Uterus (tissue), 4 donors: ENCODE measurements around the gene SMAD1. TPM values are rescaled to one million over a fixed set of nuclear protein-coding genes. Genes with fewer than 3 reads are reported as not detected.

Source experiments
- DNase-seq, 2 donors: peaks; one replicate each; pipeline ENCODE4 v3.0.0-alpha.2; 2019 to 2020
- H3K27ac ChIP-seq, 2 donors: fragments of 200-600 bp; sonication (generic); 1 replicate in 1 of 2; 2 replicates in 1 of 2; pipeline ENCODE4 v1.5.1; 2016 to 2018
- H3K27me3 ChIP-seq, 2 donors: fragments of 200-600 bp; sonication (generic); one replicate each; pipeline ENCODE4 v1.5.1; 2018 to 2019; ENCODE audit warnings: control low read depth in 1 of 2
- H3K36me3 ChIP-seq, 2 donors: fragments of 200-600 bp; sonication (generic); one replicate each; pipeline ENCODE4 v1.5.1; 2019; ENCODE audit warnings: control low read depth in 1 of 2
- H3K4me1 ChIP-seq, 2 donors: fragments of 200-600 bp; sonication (generic); one replicate each; pipeline ENCODE4 v1.5.1; 2018 to 2019; ENCODE audit warnings: control low read depth in 1 of 2
- H3K4me3 ChIP-seq, 2 donors: fragments of 200-600 bp; sonication (generic); 1 replicate in 1 of 2; 2 replicates in 1 of 2; pipeline ENCODE4 v1.5.1; 2018 to 2019; ENCODE audit warnings: mild to moderate bottlenecking in 1 of 2
- H3K9me3 ChIP-seq, 2 donors: fragments of 200-600 bp; sonication (generic); one replicate each; pipeline ENCODE4 v1.5.1; 2019; ENCODE audit warnings: control low read depth in 1 of 2
- CTCF ChIP-seq, 4 experiments: fragments of 200-600 bp in 2 of 4; fragments of 450-650 bp in 2 of 4; sonication (generic) in 2 of 4; IDR thresholded peaks; one replicate each; pipeline ENCODE4 v1.5.1; 2016 to 2019; ENCODE audit warnings: antibody characterized with exemption in 4 of 4, mild to moderate bottlenecking in 2 of 4, moderate library complexity in 1 of 4
- POLR2A ChIP-seq, 2 donors: fragments of 450-650 bp; IDR thresholded peaks; one replicate each; pipeline ENCODE4 v1.6.1; 2016; ENCODE audit warnings: antibody characterized with exemption in 2 of 2, mild to moderate bottlenecking in 1 of 2, moderate library complexity in 1 of 2
- intact Hi-C: fragments of 100-400 bp; cut with DNase I; formaldehyde crosslinking; loops from one replicate; pipeline ENCODE4 v1.15.1; 2023; ENCODE audit warnings: low total_unique reads
- total RNA-seq, 4 donors: library from RNA; depleted of rRNA in 3 of 4; stranded (reverse); fragments of >200 nt in 3 of 4; gene quantifications; one replicate each; pipeline versions ENCODE4 v1.1.0 to v1.2.4, GENCODE V29; 2014 to 2023
- donor health status: DM: yes; HTN: yes; CAD: no.

The SMAD1 gene
- total RNA-seq, 4 donors from 2014 or later = 29.1 to 81.4 (median 54.3) TPM

- Histone ChIP-seq H3K4me1 (no peaks in the 10 kb centered on the region), H3K4me3 (no peak overlapping the region)
- intact Hi-C loops = no loop called here
These were observed 10.7 kb downstream of the SMAD1 start for GRCh38 chr4:145492376-145492775.

GRCh38 chr4:145493166-145493565, 11.5 kb downstream of the SMAD1 start:
- Histone ChIP-seq H3K27me3 (no peaks in the 10 kb centered on the region), H3K4me1 (no peaks in the 10 kb centered on the region), H3K9me3 (no peaks in the 10 kb centered on the region), H3K27ac (peak overlapping the region in 1 of 2 donors; percentile 99), H3K36me3 (no peaks in the 10 kb centered on the region), H3K4me3 (no peak overlapping the region)
- intact Hi-C loops = no loop called here
- no peak for TF ChIP-seq POLR2A (IDR thresholded peaks at IDR 0.05)
- no peak for TF ChIP-seq CTCF (IDR thresholded peaks at IDR 0.05)
- no peak for DNase-seq

More at GRCh38 chr4:145492376-145492775, 10.7 kb downstream of the SMAD1 start:
- Histone ChIP-seq H3K27ac (peak overlapping the region in 1 of 2 donors; percentile 99), H3K27me3 (no peaks in the 10 kb centered on the region), H3K9me3 (no peaks in the 10 kb centered on the region), H3K36me3 (no peaks in the 10 kb centered on the region)
- TF ChIP-seq CTCF (IDR thresholded peaks at IDR 0.05) (no peak), POLR2A (IDR thresholded peaks at IDR 0.05) (no peak)
- no peak for DNase-seq

- intact Hi-C loops = no loop called here
- H3K4me3 ChIP-seq = no peak overlapping the region
- H3K27me3 ChIP-seq = no peaks in the 10 kb centered on the region
- DNase-seq = no peak
- peak overlapping the region in 1 of 2 donors; percentile 99 for H3K27ac ChIP-seq
- no peaks in the 10 kb centered on the region for H3K4me1 ChIP-seq
- H3K36me3 ChIP-seq = no peaks in the 10 kb centered on the region
- TF ChIP-seq POLR2A (IDR thresholded peaks at IDR 0.05) = no peak
- TF ChIP-seq CTCF (IDR thresholded peaks at IDR 0.05) = no peak
- no peaks in the 10 kb centered on the region for H3K9me3 ChIP-seq
These were observed 13.1 kb downstream of the SMAD1 start for GRCh38 chr4:145494666-145495270.

- Histone ChIP-seq H3K27me3 (no peaks in the 10 kb centered on the region), H3K4me3 (no peak overlapping the region), H3K4me1 (no peaks in the 10 kb centered on the region), H3K9me3 (no peaks in the 10 kb centered on the region), H3K27ac (peak overlapping the region in 1 of 2 donors; percentile 99), H3K36me3 (no peaks in the 10 kb centered on the region)
- DNase-seq = no peak
- TF ChIP-seq CTCF (IDR thresholded peaks at IDR 0.05) (no peak), POLR2A (IDR thresholded peaks at IDR 0.05) (no peak)
- intact Hi-C loops = no loop called here
These were observed 14.6 kb downstream of the SMAD1 start for GRCh38 chr4:145496292-145496691.

DNA sequence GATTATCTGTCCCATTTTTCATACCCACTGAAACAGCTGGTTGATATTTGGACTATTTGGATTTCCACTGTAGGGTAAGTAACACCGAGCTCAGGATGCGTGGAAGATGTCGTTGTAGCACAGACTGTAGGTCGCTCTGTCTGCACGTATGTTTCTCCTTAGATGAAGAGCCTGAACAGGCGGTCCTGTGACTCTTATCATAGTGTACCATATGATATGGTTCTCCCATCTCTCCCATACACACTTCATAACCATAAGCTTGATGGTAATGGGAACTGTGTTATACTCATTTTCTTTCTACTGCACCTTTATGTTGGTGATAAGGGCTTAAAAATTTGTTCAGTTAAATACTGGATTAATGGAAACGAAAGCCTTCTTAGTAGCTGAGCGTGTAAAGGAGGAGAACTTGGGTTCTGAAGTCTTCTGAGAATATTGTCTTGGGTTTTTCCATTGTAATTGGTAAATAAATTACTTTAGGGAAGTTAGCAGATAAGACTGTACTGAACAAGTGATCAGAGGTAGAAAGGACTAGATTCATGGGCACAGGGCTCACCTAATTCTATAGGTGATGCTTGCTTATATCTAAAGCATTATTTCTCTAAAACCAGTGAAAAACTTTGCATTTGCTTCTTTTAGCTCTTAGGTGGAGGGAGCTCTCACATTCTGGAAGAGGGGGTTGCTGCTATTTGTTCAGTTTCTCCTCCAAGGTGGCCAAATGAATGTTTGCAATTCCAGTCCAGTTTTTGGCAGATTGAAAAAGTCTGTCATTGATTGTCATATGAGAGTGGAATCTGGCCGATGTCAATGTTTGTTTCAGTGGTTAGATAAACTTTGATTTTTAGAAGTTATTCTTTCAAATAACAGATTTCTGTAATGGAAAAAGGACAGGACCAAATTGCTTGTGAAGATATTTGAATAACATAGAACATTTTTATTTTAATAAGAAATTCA, 15.8 kb downstream of the SMAD1 start:
- DNase-seq = no peak
- no peaks in the 10 kb centered on the region for H3K27me3 ChIP-seq
- peak overlapping the region in 1 of 2 donors; percentile 99 for H3K27ac ChIP-seq
- H3K4me3 ChIP-seq = no peak overlapping the region
- no peak for TF ChIP-seq POLR2A (IDR thresholded peaks at IDR 0.05)
- TF ChIP-seq CTCF (IDR thresholded peaks at IDR 0.05) = no peak
- intact Hi-C loops = no loop called here
- no peaks in the 10 kb centered on the region for H3K36me3 ChIP-seq
- H3K4me1 ChIP-seq = no peaks in the 10 kb centered on the region
- no peaks in the 10 kb centered on the region for H3K9me3 ChIP-seq
